Omental fat pad (tissue), 4 donors: ENCODE measurements around the gene REXO5. TPM values are rescaled to one million over a fixed set of nuclear protein-coding genes. Genes with fewer than 3 reads are reported as not detected.

Source experiments
- ATAC-seq: fragments of 150-250 bp; one replicate; pipeline ENCODE4 v1.9.1; 2016; ENCODE audit warnings: mild to moderate bottlenecking, moderate library complexity; ENCODE audit not compliant: low FRiP score
- DNase-seq: peaks from one replicate; pipeline ENCODE4 v3.0.0-alpha.2; 2019; ENCODE audit warnings: low spot score
- CTCF ChIP-seq, 3 donors: fragments of 450-650 bp; IDR thresholded peaks; one replicate each; pipeline ENCODE4 v1.5.1; 2016 to 2017; ENCODE audit warnings: antibody characterized with exemption in 3 of 3, mild to moderate bottlenecking in 3 of 3, moderate library complexity in 2 of 3
- total RNA-seq, 4 donors: library from RNA; depleted of rRNA; stranded (reverse); fragments of >200 nt; gene quantifications; one replicate each; pipeline ENCODE4 v1.1.0, GENCODE V29; 2016

Gene REXO5
- total RNA-seq, 4 donors from 2014 or later, result 1.7 to 4.6 (median 3.0) TPM

GRCh38 chr16:20818929-20819585 is 12.7 kb downstream of the REXO5 start:
- no peak for DNase-seq
- no peak for TF ChIP-seq CTCF (IDR thresholded peaks at IDR 0.05)
- ATAC-seq, result no peak

GRCh38 chr16:20821682-20822081 is 15.4 kb downstream of the REXO5 start:
- no peak for DNase-seq
- TF ChIP-seq CTCF (IDR thresholded peaks at IDR 0.05), result no peak
- ATAC-seq, result no peak

- no peak for TF ChIP-seq CTCF (IDR thresholded peaks at IDR 0.05)
- ATAC-seq, result no peak
These were observed 16.4 kb downstream of the REXO5 start for GRCh38 chr16:20822521-20823325.

GRCh38 chr16:20826039-20826566 is 19.8 kb downstream of the REXO5 start:
- no peak for TF ChIP-seq CTCF (IDR thresholded peaks at IDR 0.05)
- no peak for DNase-seq
- no peak for ATAC-seq

More at GRCh38 chr16:20822521-20823325, 16.4 kb downstream of the REXO5 start:
- no peak for DNase-seq

DNA sequence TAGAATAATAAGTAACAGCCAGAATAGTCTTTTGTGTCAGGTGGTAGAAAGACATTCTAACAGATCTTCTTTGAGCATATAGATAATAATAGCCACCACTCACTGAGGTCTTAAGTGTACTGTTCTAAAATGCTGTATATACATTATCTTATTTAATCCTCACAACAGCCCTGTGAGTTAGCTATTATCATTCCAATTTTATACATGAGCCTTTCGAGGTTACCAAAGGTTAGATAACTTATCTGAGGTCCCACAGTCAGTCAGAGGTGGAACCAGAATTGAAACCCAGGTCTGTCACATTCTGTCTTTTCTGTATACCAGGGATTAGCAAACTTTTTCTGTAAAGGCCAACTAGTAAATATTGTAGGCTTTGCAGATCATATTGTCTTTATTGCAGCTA is 23.2 kb downstream of the REXO5 start:
- DNase-seq (no peak), ATAC-seq (no peak)
- TF ChIP-seq CTCF (IDR thresholded peaks at IDR 0.05), result no peak

DNA sequence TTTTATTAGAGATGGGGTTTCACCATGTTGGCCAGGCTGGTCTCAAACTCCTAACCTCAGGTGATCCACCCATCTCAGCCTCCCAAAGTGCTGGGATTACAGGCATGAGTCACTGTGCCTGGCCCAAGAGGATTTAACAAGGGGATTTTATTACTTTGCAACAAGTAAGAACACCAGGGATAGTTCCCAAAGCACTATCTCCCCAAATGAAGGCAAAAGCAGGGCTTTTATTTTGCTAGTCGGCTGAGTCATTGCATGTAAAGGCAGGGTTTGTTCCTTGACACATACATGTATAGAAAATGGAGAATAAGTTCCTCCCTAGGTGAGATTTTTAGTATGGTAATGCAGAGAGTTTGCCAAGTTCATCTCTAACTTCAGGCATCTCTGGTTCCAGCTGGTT is 24.0 kb downstream of the REXO5 start:
- TF ChIP-seq CTCF (IDR thresholded peaks at IDR 0.05), result no peak
- no peak for DNase-seq
- ATAC-seq, result no peak
